ENCODE data around the gene IFI30.
"Not testable (repeated sequence)": the region's sequence is repeated elsewhere in the genome, so short reads cannot be mapped to it uniquely, and the experiment has no call there.

The IFI30 gene

GRCh38 chr19:18158467-18158866 is 15.1 kb upstream of the IFI30 start:
- no peaks in the 10 kb centered on the region for H3K27me3 ChIP-seq (ENCODE audit: insufficient read depth, low read depth, severe bottlenecking)
- peaks cover 38% of the 10 kb centered on the region for H3K36me3 ChIP-seq
- no peak for DNase-seq
- H3K9me3 ChIP-seq (ENCODE audit: severe bottlenecking): no peaks in the 10 kb centered on the region
- no peak overlapping the region for H3K4me3 ChIP-seq (ENCODE audit: low read depth, low read length)
- H3K27ac ChIP-seq: no peak overlapping the region
- TF ChIP-seq, protein P1, sequence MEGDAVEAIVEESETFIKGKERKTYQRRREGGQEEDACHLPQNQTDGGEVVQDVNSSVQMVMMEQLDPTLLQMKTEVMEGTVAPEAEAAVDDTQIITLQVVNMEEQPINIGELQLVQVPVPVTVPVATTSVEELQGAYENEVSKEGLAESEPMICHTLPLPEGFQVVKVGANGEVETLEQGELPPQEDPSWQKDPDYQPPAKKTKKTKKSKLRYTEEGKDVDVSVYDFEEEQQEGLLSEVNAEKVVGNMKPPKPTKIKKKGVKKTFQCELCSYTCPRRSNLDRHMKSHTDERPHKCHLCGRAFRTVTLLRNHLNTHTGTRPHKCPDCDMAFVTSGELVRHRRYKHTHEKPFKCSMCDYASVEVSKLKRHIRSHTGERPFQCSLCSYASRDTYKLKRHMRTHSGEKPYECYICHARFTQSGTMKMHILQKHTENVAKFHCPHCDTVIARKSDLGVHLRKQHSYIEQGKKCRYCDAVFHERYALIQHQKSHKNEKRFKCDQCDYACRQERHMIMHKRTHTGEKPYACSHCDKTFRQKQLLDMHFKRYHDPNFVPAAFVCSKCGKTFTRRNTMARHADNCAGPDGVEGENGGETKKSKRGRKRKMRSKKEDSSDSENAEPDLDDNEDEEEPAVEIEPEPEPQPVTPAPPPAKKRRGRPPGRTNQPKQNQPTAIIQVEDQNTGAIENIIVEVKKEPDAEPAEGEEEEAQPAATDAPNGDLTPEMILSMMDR (IDR thresholded peaks at IDR 0.05; ENCODE audit: low read depth, low read length): no peak

DNA sequence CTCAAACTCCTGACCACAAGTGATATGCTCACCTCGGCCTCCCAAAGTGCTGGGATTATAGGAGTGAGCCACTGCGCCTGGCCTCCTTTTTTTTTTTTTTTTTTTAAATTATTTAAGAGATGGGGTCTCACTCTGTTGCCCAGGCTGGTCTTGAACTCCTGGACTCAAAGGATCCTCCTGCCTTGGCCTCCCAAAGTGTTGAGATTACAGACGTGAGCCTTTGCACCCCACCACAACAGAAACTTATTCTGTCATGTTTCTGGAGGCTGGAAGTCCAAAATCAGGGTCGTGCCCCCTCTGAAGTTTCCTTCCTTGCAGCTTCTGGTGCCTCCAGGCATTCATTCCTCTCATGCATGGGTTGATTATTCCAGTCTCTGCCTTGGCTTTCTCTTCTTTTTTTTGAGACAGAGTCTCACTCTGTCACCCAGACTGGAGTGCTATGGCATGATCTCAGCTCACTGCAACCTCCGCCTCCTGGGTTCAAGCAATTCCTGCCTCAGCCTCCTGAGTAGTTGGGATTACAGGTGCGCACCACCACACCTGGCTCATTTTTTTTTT is 14.5 kb upstream of the IFI30 start:
- H3K4me3 ChIP-seq (ENCODE audit: low read depth, low read length); H3K27ac ChIP-seq; DNase-seq; H3K9me3 ChIP-seq (ENCODE audit: severe bottlenecking); H3K27me3 ChIP-seq (ENCODE audit: insufficient read depth, low read depth, severe bottlenecking): not testable (repeated sequence)
- H3K36me3 ChIP-seq: peaks cover 44% of the 10 kb centered on the region

DNA sequence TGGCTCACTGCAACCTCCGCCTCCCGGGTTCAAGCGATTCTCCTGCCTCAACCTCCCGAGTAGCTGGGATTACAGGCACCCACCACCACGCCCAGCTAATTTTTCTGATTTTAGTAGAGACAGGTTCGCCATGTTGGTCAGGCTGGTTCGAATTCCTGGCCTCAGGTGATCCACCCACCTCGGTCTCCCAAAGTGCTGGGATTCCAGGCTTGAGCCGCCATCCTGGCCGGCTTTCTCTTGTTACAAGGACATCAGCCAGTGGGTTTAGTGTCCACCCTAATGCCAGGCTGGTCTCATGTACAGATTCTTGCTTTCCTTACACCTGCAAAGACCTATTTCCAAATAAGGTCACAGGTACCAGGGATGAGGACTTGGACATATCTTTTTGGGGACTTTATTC is 13.8 kb upstream of the IFI30 start:
- H3K4me3 ChIP-seq (ENCODE audit: low read depth, low read length): no peak overlapping the region
- H3K27me3 ChIP-seq (ENCODE audit: insufficient read depth, low read depth, severe bottlenecking): no peaks in the 10 kb centered on the region
- no peak for DNase-seq
- TF ChIP-seq, protein P1 (IDR thresholded peaks at IDR 0.05; ENCODE audit: low read depth, low read length): no peak
- no peaks in the 10 kb centered on the region for H3K9me3 ChIP-seq (ENCODE audit: severe bottlenecking)
- no peak overlapping the region for H3K27ac ChIP-seq
- H3K36me3 ChIP-seq: peaks cover 46% of the 10 kb centered on the region

- H3K4me3 ChIP-seq (ENCODE audit: low read depth, low read length): peak overlapping the region; percentile 13; the same call in 1 of the 2 replicates
- H3K9me3 ChIP-seq (ENCODE audit: severe bottlenecking): no peaks in the 10 kb centered on the region
- TF ChIP-seq, protein P1 (IDR thresholded peaks at IDR 0.05; ENCODE audit: low read depth, low read length): no peak
- H3K27me3 ChIP-seq (ENCODE audit: insufficient read depth, low read depth, severe bottlenecking): no peaks in the 10 kb centered on the region
- peaks cover 48% of the 10 kb centered on the region for H3K36me3 ChIP-seq
- H3K27ac ChIP-seq: peak overlapping the region; percentile 74
- DNase-seq: no peak
These were observed 13.1 kb upstream of the IFI30 start for GRCh38 chr19:18160493-18160970.

DNA sequence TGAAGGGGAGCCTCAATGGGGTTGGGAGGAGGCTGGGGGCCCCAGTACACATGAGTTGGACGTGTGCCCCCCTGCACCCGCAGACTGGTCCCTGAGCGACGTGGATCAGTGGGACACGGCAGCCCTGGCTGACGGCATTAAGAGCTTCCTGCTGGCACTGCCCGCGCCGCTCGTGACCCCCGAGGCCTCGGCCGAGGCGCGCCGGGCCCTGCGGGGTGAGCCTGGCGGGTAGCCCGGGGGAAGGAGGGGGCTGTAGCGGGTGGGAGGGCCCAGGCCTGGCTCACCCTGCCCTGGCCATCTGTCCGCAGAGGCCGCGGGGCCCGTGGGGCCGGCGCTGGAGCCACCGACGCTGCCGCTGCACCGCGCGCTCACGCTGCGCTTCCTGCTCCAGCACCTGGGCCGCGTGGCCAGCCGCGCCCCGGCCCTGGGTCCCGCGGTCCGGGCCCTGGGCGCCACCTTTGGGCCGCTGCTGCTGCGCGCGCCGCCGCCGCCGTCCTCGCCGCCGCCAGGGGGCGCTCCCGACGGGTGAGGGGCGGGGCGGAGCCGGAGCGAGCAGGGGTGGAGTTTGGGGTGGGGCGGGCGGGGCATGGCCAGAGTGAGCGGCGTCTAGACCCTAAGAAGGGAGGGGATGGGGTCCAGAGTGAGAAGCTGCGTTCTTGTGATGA is 12.5 kb upstream of the IFI30 start:
- Histone ChIP-seq H3K4me3 (ENCODE audit: low read depth, low read length) (peak overlapping the region; percentile 13), H3K9me3 (ENCODE audit: severe bottlenecking) (no peaks in the 10 kb centered on the region), H3K27ac (peak overlapping the region; percentile 74), H3K36me3 (peaks cover 48% of the 10 kb centered on the region), H3K27me3 (ENCODE audit: insufficient read depth, low read depth, severe bottlenecking) (no peaks in the 10 kb centered on the region)
- TF ChIP-seq, protein P1 (IDR thresholded peaks at IDR 0.05; ENCODE audit: low read depth, low read length): peak; percentile 42; the same call in 1 of the 2 replicates
- peak; percentile 62 for DNase-seq

DNA sequence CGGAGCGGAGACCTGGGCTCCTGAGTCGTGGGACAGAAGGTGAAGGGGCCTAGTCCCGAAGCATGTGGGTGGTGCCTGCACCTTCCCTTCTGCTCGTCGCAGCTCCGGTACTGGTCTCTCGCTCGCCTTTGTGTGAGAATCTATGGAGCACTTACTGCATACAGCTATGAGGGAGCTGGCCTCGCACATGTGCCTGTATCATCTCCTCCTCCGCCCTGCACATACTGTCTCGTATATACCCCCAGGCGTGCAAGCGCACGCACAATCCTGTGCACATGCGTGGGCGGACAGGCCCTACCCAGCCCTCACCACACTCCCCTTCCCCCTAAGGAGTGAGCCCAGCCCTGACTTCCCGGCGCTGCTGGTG is 12.0 kb upstream of the IFI30 start:
- DNase-seq: no peak
- Histone ChIP-seq H3K27ac (no peak overlapping the region), H3K9me3 (ENCODE audit: severe bottlenecking) (no peaks in the 10 kb centered on the region), H3K27me3 (ENCODE audit: insufficient read depth, low read depth, severe bottlenecking) (no peaks in the 10 kb centered on the region), H3K4me3 (ENCODE audit: low read depth, low read length) (no peak overlapping the region), H3K36me3 (peaks cover 48% of the 10 kb centered on the region)
- TF ChIP-seq, protein P1 (IDR thresholded peaks at IDR 0.05; ENCODE audit: low read depth, low read length): no peak

All from WERI-Rb-1 (cell line).